K562 (cell line): ENCODE measurements around the gene OSTF1. TPM values are rescaled to one million over a fixed set of nuclear protein-coding genes. Genes with fewer than 3 reads are reported as not detected.

Experiments
- CBFA2T3 ChIP-seq: fragments of 450-650 bp; IDR thresholded peaks from 2 replicates; pipeline ENCODE4 v1.6.1; 2017
- CREB3L1 ChIP-seq: fragments of 450-650 bp; IDR thresholded peaks from 2 replicates; pipeline ENCODE4 v1.6.1; 2014; ENCODE audit warnings: low read depth, mild to moderate bottlenecking, moderate library complexity, borderline replicate concordance
- CTCF ChIP-seq, 3 experiments: IDR thresholded peaks in 2 of 3; conservative IDR thresholded peaks in 1 of 3; 2 replicates each; pipeline ENCODE4 v1.5.1; 2011 to 2012; ENCODE audit warnings: low read length in 3 of 3, mild to moderate bottlenecking in 3 of 3, control low read depth in 2 of 3, improper control_type of control experiment in 1 of 3, inconsistent platforms in 1 of 3, low read depth in 1 of 3, mixed read lengths in 1 of 3, moderate library complexity in 1 of 3; ENCODE audit not compliant: insufficient read depth in 2 of 3
- HDAC1 ChIP-seq, 2 experiments: fragments of 450-650 bp; IDR thresholded peaks; 2 replicates each; pipeline ENCODE4 v1.6.1; 2016 to 2017; ENCODE audit warnings: inconsistent platforms in 1 of 2, mild to moderate bottlenecking in 1 of 2, moderate library complexity in 1 of 2
- HOXB6 ChIP-seq: fragments of 250-450 bp; sonication (Bioruptor Pico); IDR thresholded peaks from 2 replicates; pipeline ENCODE4 v1.5.1; 2022; ENCODE audit warnings: mild to moderate bottlenecking, borderline replicate concordance
- HSF4 ChIP-seq: fragments of 250-450 bp; sonication (Bioruptor Pico); IDR thresholded peaks from 2 replicates; pipeline ENCODE4 v2.1.2; 2022; ENCODE audit warnings: mild to moderate bottlenecking, moderate library complexity, borderline replicate concordance
- MEF2A ChIP-seq: IDR thresholded peaks from 2 replicates; pipeline ENCODE4 v1.6.1; 2011; ENCODE audit warnings: low read depth, mild to moderate bottlenecking, low read length, moderate library complexity; ENCODE audit not compliant: control insufficient read depth
- NFXL1 ChIP-seq: fragments of 450-650 bp; formaldehyde crosslinking; IDR thresholded peaks from 2 replicates; pipeline ENCODE4 v1.4.0; 2021; ENCODE audit warnings: mild to moderate bottlenecking
- POLR3A ChIP-seq: IDR thresholded peaks from 2 replicates; pipeline ENCODE4 v1.6.1; 2011; ENCODE audit warnings: borderline replicate concordance, mild to moderate bottlenecking, moderate library complexity; ENCODE audit not compliant: insufficient read length, insufficient read depth; ENCODE audit errors: extremely low read depth
- PTTG1 ChIP-seq: fragments of 450-650 bp; IDR thresholded peaks from 2 replicates; pipeline ENCODE4 v1.6.1; 2016; ENCODE audit warnings: low read depth, mild to moderate bottlenecking, missing genetic modification characterization, missing compliant biosample characterization
- SLC30A9 ChIP-seq: fragments of 250-450 bp; sonication (Bioruptor Pico); IDR thresholded peaks from 2 replicates; pipeline ENCODE4 v1.8.0; 2022; ENCODE audit warnings: mild to moderate bottlenecking, moderate library complexity
- TAF9B ChIP-seq: fragments of 450-650 bp; IDR thresholded peaks from 2 replicates; pipeline ENCODE4 v1.6.1; 2018; ENCODE audit warnings: mild to moderate bottlenecking; ENCODE audit not compliant: partially characterized antibody
- ZNF280A ChIP-seq: fragments of 450-650 bp; IDR thresholded peaks from 2 replicates; pipeline ENCODE4 v1.6.1; 2018; ENCODE audit warnings: mild to moderate bottlenecking, low read depth; ENCODE audit not compliant: partially characterized antibody
- ZNF316 ChIP-seq: fragments of 450-650 bp; IDR thresholded peaks from 2 replicates; pipeline ENCODE4 v1.6.1; 2016
- ZNF384 ChIP-seq: IDR thresholded peaks from 2 replicates; pipeline ENCODE4 v1.6.1; 2012; ENCODE audit warnings: low read depth, low read length, improper control_type of control experiment
- polyA plus RNA-seq, 8 experiments: library from polyadenylated mRNA; depleted of rRNA in 4 of 8; stranded (reverse) in 5 of 8; unstranded in 3 of 8; fragments of >200 nt; fragmentation: Nextera tagmentation in 2 of 8; fragmentation: Illumina TruSeq in 1 of 8; extraction: Ambion mirVana in 2 of 8; extraction: Trizol in 1 of 8; gene quantifications; 2 replicates each; pipeline versions ENCODE4 v1.2.1 to v1.2.3, GENCODE V29; 2011 to 2014; ENCODE audit warnings: inconsistent platforms in 1 of 8, missing spikeins in 1 of 8
- total RNA-seq, 7 experiments: library from RNA; depleted of rRNA in 6 of 7; stranded (reverse); fragments of >200 nt in 6 of 7; fragmentation: Illumina TruSeq in 2 of 7; extraction: Trizol in 2 of 7; gene quantifications; 2 replicates each; pipeline versions ENCODE4 v1.2.1 to v1.2.3, GENCODE V29; 2011 to 2021; ENCODE audit warnings: low replicate concordance in 1 of 7
- TF ChIP-seq, protein P1 (sequence below): sonication (generic); formaldehyde crosslinking; IDR thresholded peaks from 2 replicates; pipeline ENCODE4 v1.8.1; 2023; ENCODE audit warnings: missing genetic modification reagents, mild to moderate bottlenecking, borderline replicate concordance
- TF ChIP-seq, protein P2 (sequence below): fragments of 250-450 bp; sonication (Bioruptor Pico); IDR thresholded peaks from 2 replicates; pipeline ENCODE4 v1.4.0; 2020; ENCODE audit warnings: mild to moderate bottlenecking, moderate library complexity

OSTF1 gene
- total and polyA plus RNA-seq, 9 of the 15 experiments (the other 6 are each of a cell fraction or from before 2014, with no cell fraction given): 15.0 to 37.3 (median 23.0) TPM

- TF ChIP-seq CREB3L1: no peak
- no peak for TF ChIP-seq MEF2A
- TF ChIP-seq, protein P1, sequence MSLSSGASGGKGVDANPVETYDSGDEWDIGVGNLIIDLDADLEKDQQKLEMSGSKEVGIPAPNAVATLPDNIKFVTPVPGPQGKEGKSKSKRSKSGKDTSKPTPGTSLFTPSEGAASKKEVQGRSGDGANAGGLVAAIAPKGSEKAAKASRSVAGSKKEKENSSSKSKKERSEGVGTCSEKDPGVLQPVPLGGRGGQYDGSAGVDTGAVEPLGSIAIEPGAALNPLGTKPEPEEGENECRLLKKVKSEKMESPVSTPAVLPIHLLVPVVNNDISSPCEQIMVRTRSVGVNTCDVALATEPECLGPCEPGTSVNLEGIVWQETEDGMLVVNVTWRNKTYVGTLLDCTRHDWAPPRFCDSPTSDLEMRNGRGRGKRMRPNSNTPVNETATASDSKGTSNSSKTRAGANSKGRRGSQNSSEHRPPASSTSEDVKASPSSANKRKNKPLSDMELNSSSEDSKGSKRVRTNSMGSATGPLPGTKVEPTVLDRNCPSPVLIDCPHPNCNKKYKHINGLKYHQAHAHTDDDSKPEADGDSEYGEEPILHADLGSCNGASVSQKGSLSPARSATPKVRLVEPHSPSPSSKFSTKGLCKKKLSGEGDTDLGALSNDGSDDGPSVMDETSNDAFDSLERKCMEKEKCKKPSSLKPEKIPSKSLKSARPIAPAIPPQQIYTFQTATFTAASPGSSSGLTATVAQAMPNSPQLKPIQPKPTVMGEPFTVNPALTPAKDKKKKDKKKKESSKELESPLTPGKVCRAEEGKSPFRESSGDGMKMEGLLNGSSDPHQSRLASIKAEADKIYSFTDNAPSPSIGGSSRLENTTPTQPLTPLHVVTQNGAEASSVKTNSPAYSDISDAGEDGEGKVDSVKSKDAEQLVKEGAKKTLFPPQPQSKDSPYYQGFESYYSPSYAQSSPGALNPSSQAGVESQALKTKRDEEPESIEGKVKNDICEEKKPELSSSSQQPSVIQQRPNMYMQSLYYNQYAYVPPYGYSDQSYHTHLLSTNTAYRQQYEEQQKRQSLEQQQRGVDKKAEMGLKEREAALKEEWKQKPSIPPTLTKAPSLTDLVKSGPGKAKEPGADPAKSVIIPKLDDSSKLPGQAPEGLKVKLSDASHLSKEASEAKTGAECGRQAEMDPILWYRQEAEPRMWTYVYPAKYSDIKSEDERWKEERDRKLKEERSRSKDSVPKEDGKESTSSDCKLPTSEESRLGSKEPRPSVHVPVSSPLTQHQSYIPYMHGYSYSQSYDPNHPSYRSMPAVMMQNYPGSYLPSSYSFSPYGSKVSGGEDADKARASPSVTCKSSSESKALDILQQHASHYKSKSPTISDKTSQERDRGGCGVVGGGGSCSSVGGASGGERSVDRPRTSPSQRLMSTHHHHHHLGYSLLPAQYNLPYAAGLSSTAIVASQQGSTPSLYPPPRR (CRISPR knock-in tag): no peak
- no peak for TF ChIP-seq PTTG1
- TF ChIP-seq HOXB6 (CRISPR knock-in tag): no peak
- TF ChIP-seq, protein P2, sequence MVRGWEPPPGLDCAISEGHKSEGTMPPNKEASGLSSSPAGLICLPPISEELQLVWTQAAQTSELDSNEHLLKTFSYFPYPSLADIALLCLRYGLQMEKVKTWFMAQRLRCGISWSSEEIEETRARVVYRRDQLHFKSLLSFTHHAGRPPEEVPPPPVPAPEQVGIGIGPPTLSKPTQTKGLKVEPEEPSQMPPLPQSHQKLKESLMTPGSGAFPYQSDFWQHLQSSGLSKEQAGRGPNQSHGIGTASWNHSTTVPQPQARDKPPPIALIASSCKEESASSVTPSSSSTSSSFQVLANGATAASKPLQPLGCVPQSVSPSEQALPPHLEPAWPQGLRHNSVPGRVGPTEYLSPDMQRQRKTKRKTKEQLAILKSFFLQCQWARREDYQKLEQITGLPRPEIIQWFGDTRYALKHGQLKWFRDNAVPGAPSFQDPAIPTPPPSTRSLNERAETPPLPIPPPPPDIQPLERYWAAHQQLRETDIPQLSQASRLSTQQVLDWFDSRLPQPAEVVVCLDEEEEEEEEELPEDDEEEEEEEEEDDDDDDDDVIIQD (CRISPR knock-in tag): no peak
- TF ChIP-seq HDAC1 (IDR thresholded peaks at IDR 0.05): no peak
- no peak for TF ChIP-seq TAF9B
- TF ChIP-seq NFXL1 (CRISPR knock-in tag): no peak
- peak; percentile 63 for TF ChIP-seq ZNF384
- TF ChIP-seq POLR3A: no peak
- TF ChIP-seq HSF4 (CRISPR knock-in tag): no peak
- no peak for TF ChIP-seq SLC30A9 (CRISPR knock-in tag)
- no peak for TF ChIP-seq ZNF280A
- no peak for TF ChIP-seq CBFA2T3
- TF ChIP-seq ZNF316: peak; percentile 49; the same call in 1 of the 2 replicates
- TF ChIP-seq CTCF (IDR thresholded peaks at IDR 0.05 in 2 of 3, conservative IDR thresholded peaks at IDR 0.05 in 1 of 3; ENCODE audit: insufficient read depth in 2 of 3, low read depth in 1 of 3, low read length in 3 of 3): no peak
Measured at GRCh38 chr9:75169623-75170022, 81.3 kb downstream of the OSTF1 start (continued).
